H1 (cell line): ENCODE results near the gene TNP1. TPM values are rescaled to one million over a fixed set of nuclear protein-coding genes. Genes with fewer than 3 reads are reported as not detected.

Experiments
- CTCF ChIA-PET: fragments of 300-600 bp; sonication (Branson Sonifier 250); formaldehyde crosslinking; loops from one replicate; lab custom pipeline; 2021; ENCODE audit not compliant: partially characterized antibody; lab: Charles Lee
- POLR2A ChIA-PET: fragments of 300-600 bp; sonication (Branson Sonifier 250); formaldehyde crosslinking; loops from one replicate; lab custom pipeline; 2021; ENCODE audit warnings: inconsistent platforms; ENCODE audit not compliant: partially characterized antibody; lab: Charles Lee
- DNase-seq, 2 experiments: peaks; one replicate each; pipeline versions ENCODE4 v3.0.0 to v3.0.0-alpha.2; 2010 to 2022; ENCODE audit warnings: low spot score in 2 of 2, low read depth in 1 of 2, mixed read lengths in 1 of 2
- FAIRE-seq: peaks from 2 replicates; lab custom pipeline; 2011; peaks lifted over from hg19 to GRCh38; lab: Jason Lieb, UNC
- H2AFZ ChIP-seq: 2 replicates; pipeline ENCODE4 v1.8.1; 2012; ENCODE audit warnings: low read length, inconsistent platforms
- H2AK5ac ChIP-seq: 2 replicates; pipeline ENCODE4 v1.6.1; 2013; ENCODE audit warnings: low read depth, low read length
- H2BK120ac ChIP-seq: replicated peaks from 2 replicates; pipeline ENCODE3; 2013; ENCODE audit warnings: low read depth, low read length, inconsistent platforms
- H2BK12ac ChIP-seq: 2 replicates; pipeline ENCODE4 v1.6.1; 2013; ENCODE audit warnings: low read depth, low read length
- H2BK15ac ChIP-seq: 2 replicates; pipeline ENCODE4 v1.6.1; 2013; ENCODE audit warnings: low read length
- H2BK20ac ChIP-seq: 2 replicates; pipeline ENCODE4 v1.6.1; 2013; ENCODE audit warnings: low read length
- H2BK5ac ChIP-seq: 2 replicates; pipeline ENCODE4 v1.6.1; 2013; ENCODE audit warnings: low read depth, low read length
- H3K14ac ChIP-seq: 2 replicates; pipeline ENCODE4 v1.6.1; 2013; ENCODE audit warnings: inconsistent platforms; ENCODE audit not compliant: insufficient read length
- H3K18ac ChIP-seq: 2 replicates; pipeline ENCODE4 v1.6.1; 2013; ENCODE audit warnings: low read length; ENCODE audit errors: extremely low read depth
- H3K23ac ChIP-seq: 2 replicates; pipeline ENCODE4 v1.6.1; 2013; ENCODE audit warnings: inconsistent platforms; ENCODE audit not compliant: insufficient read length
- H3K23me2 ChIP-seq: 2 replicates; pipeline ENCODE4 v1.6.1; 2013; ENCODE audit warnings: low read depth, low read length
- H3K27ac ChIP-seq: 2 replicates; pipeline ENCODE4 v1.6.1; 2011; ENCODE audit warnings: low read depth, low read length, inconsistent platforms
- H3K27me3 ChIP-seq, 4 experiments: replicated peaks in 1 of 4; 1 replicate in 1 of 4; 2 replicates in 3 of 4; pipeline versions ENCODE4 v1.6.1 to v1.8.1; 2011 to 2013; ENCODE audit warnings: low read length in 3 of 4, mild to moderate bottlenecking in 3 of 4, inconsistent platforms in 2 of 4, mixed read lengths in 2 of 4, moderate library complexity in 1 of 4; ENCODE audit not compliant: control insufficient read depth in 3 of 4, insufficient read depth in 3 of 4; ENCODE audit errors: extremely low read depth in 1 of 4
- H3K36me3 ChIP-seq, 4 experiments: 2 replicates each; pipeline versions ENCODE4 v1.6.1 to v1.8.1; 2011 to 2013; ENCODE audit warnings: mild to moderate bottlenecking in 4 of 4, low read length in 3 of 4, moderate library complexity in 2 of 4, control low read depth in 1 of 4, inconsistent platforms in 1 of 4; ENCODE audit not compliant: insufficient read depth in 4 of 4, control insufficient read depth in 2 of 4
- H3K4ac ChIP-seq: replicated peaks from 2 replicates; pipeline ENCODE3; 2013; ENCODE audit warnings: low read length, low read depth, mixed read lengths, inconsistent platforms; ENCODE audit not compliant: insufficient read length
- H3K4me1 ChIP-seq, 4 experiments: replicated peaks in 1 of 4; 1 replicate in 1 of 4; 2 replicates in 3 of 4; pipeline versions ENCODE4 v1.6.1 to v1.8.1; 2011 to 2013; ENCODE audit warnings: low read length in 3 of 4, inconsistent platforms in 2 of 4, mixed read lengths in 1 of 4; ENCODE audit not compliant: insufficient read depth in 4 of 4, control insufficient read depth in 3 of 4
- H3K4me2 ChIP-seq, 2 experiments: 2 replicates each; pipeline versions ENCODE4 v1.6.1 to v1.8.1; 2011 to 2013; ENCODE audit warnings: low read depth in 2 of 2, low read length in 2 of 2, control low read depth in 1 of 2, inconsistent platforms in 1 of 2, mild to moderate bottlenecking in 1 of 2; ENCODE audit not compliant: insufficient read depth in 1 of 2
- H3K4me3 ChIP-seq, 4 experiments: fragments of 200-600, 300-600 bp in 1 of 4; sonication (generic), shearing (Covaris generic), sonication (Bioruptor Twin) in 1 of 4; 2 replicates each; pipeline versions ENCODE4 v1.5.1 to v1.8.1; 2011 to 2016; ENCODE audit warnings: low read length in 4 of 4, low read depth in 3 of 4, control low read depth in 2 of 4, inconsistent platforms in 2 of 4, mild to moderate bottlenecking in 2 of 4, mixed read lengths in 1 of 4, moderate library complexity in 1 of 4; ENCODE audit not compliant: insufficient read depth in 2 of 4; ENCODE audit errors: extremely low read depth in 1 of 4
- H3K56ac ChIP-seq: replicated peaks from 2 replicates; pipeline ENCODE3; 2013; ENCODE audit warnings: low read depth, mild to moderate bottlenecking, mixed read lengths, low read length, inconsistent platforms; ENCODE audit not compliant: insufficient read length
- H3K79me1 ChIP-seq: 2 replicates; pipeline ENCODE4 v1.6.1; 2013; ENCODE audit warnings: low read depth, low read length, control low read depth
- H3K79me2 ChIP-seq, 2 experiments: 2 replicates each; pipeline versions ENCODE4 v1.6.1 to v1.8.1; 2012 to 2013; ENCODE audit warnings: low read length in 2 of 2, mild to moderate bottlenecking in 2 of 2, inconsistent platforms in 1 of 2; ENCODE audit not compliant: insufficient read depth in 2 of 2, control insufficient read depth in 1 of 2
- H3K9ac ChIP-seq, 4 experiments: replicated peaks in 1 of 4; 1 replicate in 1 of 4; 2 replicates in 3 of 4; pipeline versions ENCODE4 v1.6.1 to v1.8.1; 2011 to 2013; ENCODE audit warnings: low read depth in 3 of 4, low read length in 3 of 4, control low read depth in 2 of 4, mild to moderate bottlenecking in 2 of 4, moderate library complexity in 2 of 4, inconsistent platforms in 1 of 4; ENCODE audit errors: extremely low read depth in 1 of 4
- H3K9me3 ChIP-seq, 2 experiments: 2 replicates each; pipeline versions ENCODE4 v1.6.1 to v1.8.1; 2012 to 2013; ENCODE audit warnings: mild to moderate bottlenecking in 2 of 2, moderate library complexity in 2 of 2, control low read depth in 1 of 2, inconsistent platforms in 1 of 2, low read depth in 1 of 2, low read length in 1 of 2, mixed read lengths in 1 of 2; ENCODE audit not compliant: insufficient read depth in 2 of 2
- H4K20me1 ChIP-seq, 2 experiments: replicated peaks in 1 of 2; 2 replicates each; pipeline versions ENCODE3 to v1.8.1; 2011 to 2013; ENCODE audit warnings: inconsistent platforms in 2 of 2, low read length in 2 of 2, mild to moderate bottlenecking in 1 of 2; ENCODE audit not compliant: insufficient read depth in 2 of 2, control insufficient read depth in 1 of 2
- H4K5ac ChIP-seq: 2 replicates; pipeline ENCODE4 v1.6.1; 2013; ENCODE audit warnings: low read length, low read depth, mixed read lengths, inconsistent platforms; ENCODE audit not compliant: insufficient read length
- H4K8ac ChIP-seq: 2 replicates; pipeline ENCODE4 v1.8.0; 2013; ENCODE audit warnings: mild to moderate bottlenecking, moderate library complexity, low read length, inconsistent platforms; ENCODE audit not compliant: insufficient read depth; ENCODE audit errors: extremely low read depth
- H4K91ac ChIP-seq: replicated peaks from 2 replicates; pipeline ENCODE3; 2013; ENCODE audit warnings: low read length, mixed read lengths, inconsistent platforms; ENCODE audit not compliant: insufficient read length
- ATF3 ChIP-seq: IDR thresholded peaks from 2 replicates; pipeline ENCODE4 v1.6.1; 2011; ENCODE audit warnings: low read depth, mild to moderate bottlenecking, low read length; ENCODE audit not compliant: insufficient read depth
- FOSL1 ChIP-seq: IDR thresholded peaks from 2 replicates; pipeline ENCODE4 v1.6.1; 2011; ENCODE audit warnings: mild to moderate bottlenecking, low read depth, low read length, moderate library complexity; ENCODE audit not compliant: insufficient read depth
- SP2 ChIP-seq: IDR thresholded peaks from 2 replicates; pipeline ENCODE4 v1.6.1; 2012; ENCODE audit warnings: mild to moderate bottlenecking, low read length, inconsistent platforms
- WGBS, 2 experiments: shearing (Covaris generic) in 1 of 2; methylation state at CpG; one replicate each; pipeline versions ENCODE4 v1.1.6 to v1.1.7; 2013 to 2015; ENCODE audit warnings: low lambda C conversion rate in 2 of 2, mixed read lengths in 2 of 2, inconsistent platforms in 1 of 2, low coverage in 1 of 2, missing lambda C conversion rate in 1 of 2; ENCODE audit not compliant: insufficient replicate concordance in 2 of 2, insufficient coverage in 1 of 2, insufficient read length in 1 of 2; ENCODE audit errors: extremely low coverage in 1 of 2, missing lambda C conversion rate in 1 of 2; 5-methylcytosine and 5-hydroxymethylcytosine counted together
- polyA plus RNA-seq, 7 experiments: library from polyadenylated mRNA; depleted of rRNA in 3 of 7; stranded (reverse) in 5 of 7; unstranded in 2 of 7; fragments of >200 nt in 5 of 7; fragments of 200-250 nt in 2 of 7; gene quantifications; 1 replicate in 5 of 7; 2 replicates in 1 of 7; 4 replicates in 1 of 7; pipeline versions ENCODE4 v1.2.1 to v1.2.3, GENCODE V29; 2011 to 2013; ENCODE audit warnings: missing spikeins in 2 of 7, mixed read lengths in 2 of 7
- total RNA-seq: library from RNA; stranded (reverse); fragmentation: NEBNext Ultra II Directional; extraction: Animal tissue kit (Norgen Biotek cat#: 25700); gene quantifications from 2 replicates; pipeline ENCODE4 v1.2.1, GENCODE V29; 2021

TNP1 gene
- total and polyA plus RNA-seq, 2 of the 8 experiments (the other 6 are each of a cell fraction or from before 2014, with no cell fraction given): not detected

GRCh38 chr2:216827073-216827720 is 32.7 kb downstream of the TNP1 start:
- CTCF ChIA-PET: interaction anchor here (0.8 kb wide), 1 partner anchor 537 kb away, joined by 3 read pairs; no protein-coding TSS in a partner anchor

More at GRCh38 chr2:216827073-216827720, 32.7 kb downstream of the TNP1 start:
- Histone ChIP-seq H3K4me1 (no peaks in the 10 kb centered on the region; a peak in 2 of 7 replicates), H2BK120ac (no peak overlapping the region), H4K20me1 (no peaks in the 10 kb centered on the region), H4K91ac (no peak overlapping the region), H3K4ac (no peak overlapping the region), H3K27me3 (no peaks in the 10 kb centered on the region), H3K9ac (no peak overlapping the region), H2AFZ (no peak overlapping the region), H3K4me2 (no peak overlapping the region), H3K18ac (no peak overlapping the region; the same call in none of the 2 replicates), H2BK15ac (no peak overlapping the region), H3K9me3 (no peaks in the 10 kb centered on the region), H3K56ac (no peak overlapping the region), H3K27ac (no peak overlapping the region), H3K23ac (no peak overlapping the region), H2AK5ac (no peak overlapping the region), H2BK20ac (no peak overlapping the region), H2BK12ac (0 out of 2 replicates have a peak overlapping the region, but pooled peaks have one; percentile 39), H2BK5ac (no peak overlapping the region), H4K5ac (no peak overlapping the region), H3K23me2 (no peaks in the 10 kb centered on the region), H3K14ac (no peak overlapping the region), H4K8ac (no peak overlapping the region), H3K79me1 (no peaks in the 10 kb centered on the region), H3K4me3 (no peak overlapping the region), H3K79me2 (no peaks in the 10 kb centered on the region), H3K36me3 (no peaks in the 10 kb centered on the region)
- no peak for DNase-seq
- no peak for TF ChIP-seq FOSL1
- TF ChIP-seq ATF3: no peak
- no peak for TF ChIP-seq SP2
- POLR2A ChIA-PET: no interaction called here
- WGBS, 2 experiments: 84% methylated on average over 6 of the region's 6 CpGs; no CpG with 5 or more reads in 1 of the 2 experiments
- FAIRE-seq: no peak
